IPS DF 19.7 (cell line): Measurements from ENCODE around the gene FRY.

Experiments used
- DNase-seq: peaks from one replicate; pipeline ENCODE4 v3.0.0-alpha.2; 2013; ENCODE audit warnings: low read depth, low spot score

The FRY gene

DNA sequence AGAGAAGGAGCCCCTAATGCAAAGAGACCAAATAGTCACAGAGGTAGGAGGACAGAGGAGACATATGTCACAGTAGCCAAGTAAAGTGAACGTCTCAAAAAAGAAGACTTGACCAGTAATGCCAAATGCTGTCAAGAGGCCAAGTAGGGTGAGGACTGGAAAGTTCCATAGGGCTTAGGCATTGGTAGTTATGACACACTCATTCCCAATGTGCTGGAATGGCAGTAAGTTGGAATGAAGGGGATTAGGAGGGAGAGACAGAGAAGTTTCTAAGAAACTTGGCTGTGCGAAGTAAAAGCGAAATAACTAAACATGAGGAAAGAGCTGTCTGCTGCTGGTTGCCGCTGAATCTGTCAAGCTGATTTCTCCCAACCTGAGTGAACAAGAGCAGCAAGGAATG is 14.9 kb upstream of the FRY start:
- DNase-seq: no peak

GRCh38 chr13:32017474-32017873 is 14.1 kb upstream of the FRY start:
- DNase-seq: no peak

DNA sequence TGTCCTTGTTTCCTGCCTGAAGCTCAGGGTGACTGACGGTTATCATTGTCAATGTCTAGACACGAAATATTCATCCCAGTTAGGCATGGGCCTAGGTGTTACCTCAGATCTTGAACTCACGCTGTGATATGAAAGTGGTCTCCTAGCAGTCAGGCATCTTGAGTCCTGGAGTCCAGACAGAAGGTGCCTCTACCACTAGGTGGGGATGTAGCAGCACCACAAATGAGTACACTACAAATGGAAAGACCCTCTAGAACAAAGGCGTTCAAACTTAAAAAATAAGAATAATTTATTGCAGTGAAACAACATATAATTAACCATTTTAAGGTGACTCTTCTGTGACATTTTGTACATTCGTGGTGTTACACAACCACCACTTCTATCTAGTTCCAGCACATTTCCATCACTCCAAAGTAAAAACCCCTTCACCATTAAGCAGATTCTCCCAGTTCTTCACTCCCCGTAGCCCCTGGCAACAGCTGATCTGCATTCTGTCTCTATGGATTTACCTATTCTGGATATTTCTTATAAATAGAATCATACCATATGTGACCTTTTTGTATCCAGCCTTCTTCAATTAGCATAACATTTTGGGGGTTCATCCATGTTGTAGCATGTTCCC is 11.9 kb upstream of the FRY start:
- DNase-seq: peak; percentile 23

- DNase-seq: no peak
Observed at GRCh38 chr13:32021785-32022184, 9.8 kb upstream of the FRY start.

- no peak for DNase-seq
Observed at GRCh38 chr13:32022311-32022710, 9.3 kb upstream of the FRY start.

DNA sequence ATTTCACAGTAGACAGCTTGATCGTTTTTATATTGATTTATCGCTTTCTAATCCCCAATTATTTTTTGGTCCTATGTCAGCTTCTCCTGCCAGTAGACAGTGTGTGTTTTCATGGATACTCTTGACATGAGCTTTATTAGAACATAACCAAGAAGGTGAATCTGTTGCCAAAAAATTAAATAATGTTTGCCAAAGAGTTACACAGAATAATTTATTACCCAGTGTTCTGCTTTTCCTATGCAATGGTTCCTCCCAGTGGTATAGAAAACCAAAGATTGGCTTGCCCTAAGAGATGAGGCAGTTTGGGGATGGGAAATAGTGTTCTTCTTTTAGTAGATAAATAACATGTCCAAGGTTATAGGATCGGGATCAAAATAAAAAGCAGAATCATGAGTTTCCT is 8.5 kb upstream of the FRY start:
- DNase-seq: no peak

- DNase-seq: no peak
Observed at GRCh38 chr13:32023698-32024097, 7.9 kb upstream of the FRY start.

DNA sequence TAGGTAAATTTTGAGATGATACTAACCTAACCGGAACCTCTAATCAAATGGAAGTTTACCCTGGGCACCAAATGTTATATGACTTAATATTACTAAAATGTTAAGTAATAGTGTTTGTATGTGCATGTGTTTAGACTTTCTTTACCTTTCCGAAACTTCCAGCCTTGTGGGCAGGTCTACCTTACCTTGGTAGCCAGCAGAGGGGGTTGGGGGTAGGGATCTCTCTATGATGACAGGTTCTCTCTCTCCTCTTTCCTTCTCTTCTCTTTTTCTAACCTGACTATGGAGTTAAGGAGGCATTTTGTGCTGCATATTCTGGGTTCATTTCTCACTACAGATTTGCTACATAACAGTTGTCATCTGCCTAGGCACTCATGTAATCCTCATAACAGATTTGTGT is 6.8 kb upstream of the FRY start:
- DNase-seq: no peak

- no peak for DNase-seq
Observed at GRCh38 chr13:32025730-32026129, 5.8 kb upstream of the FRY start.

DNA sequence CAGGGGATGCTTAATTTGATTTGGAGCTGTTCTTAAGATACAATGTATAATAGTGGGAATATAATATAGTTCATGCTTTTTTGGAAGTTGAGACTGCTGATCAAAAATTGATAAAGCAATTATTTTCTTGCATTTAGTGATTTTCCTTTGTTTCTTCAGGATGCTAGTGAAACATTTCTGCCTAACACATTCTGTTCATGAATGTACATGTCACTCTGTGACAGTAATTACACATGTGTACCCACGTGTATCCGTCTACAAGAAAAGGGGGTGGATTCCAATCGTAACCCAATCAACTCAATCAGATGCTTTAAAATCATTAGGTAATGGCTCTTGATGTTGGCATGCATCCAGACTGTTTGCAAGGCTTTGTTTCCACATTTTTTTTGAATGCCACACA is 5.0 kb upstream of the FRY start:
- no peak for DNase-seq

- DNase-seq: no peak
Observed at GRCh38 chr13:32028711-32029110, 2.9 kb upstream of the FRY start.

- DNase-seq: no peak
Observed at GRCh38 chr13:32029684-32030083, 1.9 kb upstream of the FRY start.

DNA sequence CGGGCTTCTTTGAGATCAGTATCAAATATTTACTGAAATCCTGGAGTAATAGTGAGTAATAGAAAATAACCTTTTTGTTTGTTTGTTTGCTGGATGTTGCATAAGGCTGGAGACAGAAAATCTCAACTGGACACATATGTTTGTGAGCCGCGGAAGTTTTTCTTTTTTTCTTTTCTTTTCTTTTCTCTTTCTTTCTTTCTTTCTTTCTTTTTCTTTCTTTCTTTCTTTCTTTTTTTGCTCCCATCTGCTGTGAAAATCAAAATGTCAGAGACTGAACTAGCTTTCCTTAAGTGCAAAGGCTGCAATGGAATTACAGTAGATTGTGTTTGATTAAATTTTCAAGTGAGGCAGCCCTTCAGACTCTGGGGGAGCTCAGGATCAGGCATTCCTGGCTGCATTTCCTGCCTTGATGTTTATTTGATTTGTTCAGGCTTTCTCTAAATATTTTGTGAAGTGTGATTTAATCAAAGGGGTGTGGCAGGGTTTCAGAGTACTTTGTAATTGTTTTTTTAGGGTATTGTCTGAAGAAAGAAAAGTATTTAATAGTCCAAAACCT is 319 bp downstream of the FRY start:
- no peak for DNase-seq

GRCh38 chr13:32032759-32033158 is 1.2 kb downstream of the FRY start:
- no peak for DNase-seq

DNA sequence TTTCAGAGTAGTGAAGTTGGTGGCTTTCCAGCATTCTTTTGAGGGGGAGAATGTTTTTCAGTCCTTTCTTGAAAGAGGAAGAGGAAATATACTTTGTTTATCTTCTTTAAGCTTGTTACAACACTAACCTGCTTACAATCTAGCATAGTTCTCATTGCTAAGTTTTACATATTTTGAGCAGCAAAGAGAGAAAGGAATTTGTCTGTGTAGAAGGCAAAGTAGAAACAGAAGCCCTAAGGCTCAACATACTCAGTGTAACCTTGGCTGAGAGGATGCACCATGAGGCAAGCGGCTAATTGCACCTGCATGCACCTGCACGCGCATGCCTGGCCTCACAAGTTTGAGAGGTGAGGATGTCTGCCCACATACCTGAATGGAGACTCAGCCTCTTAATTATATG is 2.2 kb downstream of the FRY start:
- DNase-seq: no peak

GRCh38 chr13:32035716-32036115 is 4.1 kb downstream of the FRY start:
- DNase-seq: no peak

DNA sequence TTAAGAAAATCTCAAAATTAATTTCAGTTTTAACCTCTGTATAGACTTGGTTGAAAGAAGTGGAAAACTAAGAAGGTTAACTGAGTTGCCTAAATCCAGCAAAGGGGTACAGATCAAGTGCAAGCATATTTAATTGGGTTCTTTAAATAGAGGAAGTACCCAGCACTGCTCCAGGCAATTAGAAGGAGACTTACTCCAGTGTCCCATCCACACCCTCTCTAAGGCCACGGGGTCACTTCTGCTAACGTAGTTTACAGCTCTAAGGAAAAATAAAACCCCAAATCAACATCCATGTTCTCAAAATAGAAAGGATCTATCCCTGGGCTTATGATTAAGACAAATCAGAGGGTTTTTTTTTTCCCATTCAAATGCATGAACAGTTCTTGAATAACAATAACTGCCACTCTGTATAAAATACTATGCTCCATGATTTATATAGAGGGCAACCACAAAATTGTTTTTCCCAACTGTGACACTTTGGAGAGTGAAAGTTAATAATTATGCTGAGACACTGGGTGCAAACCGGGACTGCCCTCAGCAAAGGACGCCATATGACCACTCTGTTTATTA is 4.6 kb downstream of the FRY start:
- DNase-seq: no peak

GRCh38 chr13:32036757-32037156 is 5.2 kb downstream of the FRY start:
- no peak for DNase-seq

GRCh38 chr13:32037471-32037870 is 5.9 kb downstream of the FRY start:
- DNase-seq: no peak

DNA sequence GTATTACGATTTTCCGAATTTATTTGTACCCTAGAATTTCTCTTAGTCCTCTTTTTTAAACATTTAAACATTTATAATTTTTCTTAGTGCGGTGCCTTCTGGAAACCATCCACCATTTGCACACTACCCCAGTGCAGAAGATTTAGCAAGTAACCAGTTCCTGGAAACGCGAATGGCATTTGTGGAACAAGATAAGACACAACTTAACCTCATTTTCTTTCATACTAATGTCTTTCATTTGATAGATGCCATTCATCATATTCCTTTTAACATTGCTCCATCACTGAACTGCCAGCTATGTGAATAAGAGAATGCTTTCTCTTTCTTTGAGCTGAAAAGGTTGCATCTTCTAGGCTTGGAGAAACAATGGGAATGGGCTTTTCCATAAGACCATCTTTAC is 6.8 kb downstream of the FRY start:
- no peak for DNase-seq

GRCh38 chr13:32039056-32039455 is 7.5 kb downstream of the FRY start:
- DNase-seq: no peak

DNA sequence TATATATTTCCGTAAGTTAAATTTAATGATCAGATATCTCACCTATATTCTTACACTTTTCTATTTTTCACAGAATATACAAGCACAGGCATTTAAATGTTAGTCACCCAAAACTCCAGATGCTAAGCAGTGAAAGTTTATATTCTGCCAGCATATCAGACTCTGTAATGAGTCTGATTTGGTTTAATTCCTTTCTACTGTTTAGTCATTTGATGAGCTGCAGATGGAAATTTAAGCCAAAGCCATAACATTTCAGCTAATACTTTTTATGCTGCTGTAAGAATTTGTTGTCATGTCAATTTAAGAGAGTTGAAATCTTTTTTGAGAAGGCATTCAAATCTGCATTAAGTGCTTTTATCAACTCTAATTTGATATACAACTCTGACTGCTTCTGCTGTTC is 8.0 kb downstream of the FRY start:
- no peak for DNase-seq

DNA sequence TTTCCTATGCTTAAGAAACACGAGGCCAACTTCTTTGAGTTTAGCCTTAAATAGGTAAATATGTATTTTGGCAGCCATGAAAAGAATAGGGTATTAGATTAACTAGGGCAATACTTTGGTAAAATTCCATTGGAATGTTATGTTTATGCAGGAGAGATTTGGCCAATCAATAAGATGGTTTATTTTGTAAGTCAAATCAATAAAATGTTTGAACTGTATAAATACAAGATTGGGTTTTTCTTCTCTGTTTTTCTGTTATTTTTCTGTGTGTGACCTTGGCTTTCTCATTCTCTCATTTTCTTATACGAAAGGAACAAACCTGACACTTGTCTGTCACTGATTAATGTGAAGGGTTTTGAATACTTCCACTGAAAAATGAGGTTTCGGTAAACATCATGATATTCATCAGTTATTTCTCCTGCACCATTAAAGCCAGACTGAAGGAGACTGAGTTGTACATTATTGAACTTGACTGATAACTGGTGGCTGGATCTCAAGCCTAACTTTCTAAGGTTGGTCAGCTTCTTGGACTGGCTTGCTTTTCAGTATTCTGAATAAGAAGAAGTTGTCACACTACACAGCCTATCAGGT is 8.6 kb downstream of the FRY start:
- no peak for DNase-seq
